Esophagus squamous epithelium (tissue), 5 donors: ENCODE measurements around the gene GALNT17. TPM values are rescaled to one million over a fixed set of nuclear protein-coding genes. Genes with fewer than 3 reads are reported as not detected.

Experiments
- DNase-seq: peaks from one replicate; lab custom pipeline; 2025; lab: John Stamatoyannopoulos, UW
- H3K27ac ChIP-seq, 4 donors: fragments of 200-600 bp; sonication (generic); one replicate each; pipeline ENCODE4 v1.5.1; 2016 to 2019; ENCODE audit warnings: mild to moderate bottlenecking in 1 of 4
- H3K27me3 ChIP-seq, 4 donors: fragments of 200-600 bp; sonication (generic); 1 replicate in 3 of 4; 2 replicates in 1 of 4; pipeline versions ENCODE4 v1.5.1 to v1.6.0; 2017 to 2021; ENCODE audit warnings: antibody characterized with exemption in 1 of 4
- H3K36me3 ChIP-seq, 3 donors: fragments of 200-600 bp; sonication (generic); one replicate each; pipeline ENCODE4 v1.5.1; 2016 to 2019
- H3K4me1 ChIP-seq, 3 donors: fragments of 200-600 bp; sonication (generic); one replicate each; pipeline ENCODE4 v1.5.1; 2017 to 2019
- H3K4me3 ChIP-seq, 4 donors: fragments of 200-600 bp; sonication (generic); 1 replicate in 3 of 4; 2 replicates in 1 of 4; pipeline ENCODE4 v1.5.1; 2016 to 2019; ENCODE audit warnings: mild to moderate bottlenecking in 2 of 4, moderate library complexity in 1 of 4
- H3K9me3 ChIP-seq, 3 donors: fragments of 200-600 bp; sonication (generic); one replicate each; pipeline ENCODE4 v1.5.1; 2016 to 2019
- POLR2A ChIP-seq, 4 donors: fragments of 450-650 bp; IDR thresholded peaks; one replicate each; pipeline ENCODE4 v1.6.1; 2017; ENCODE audit warnings: antibody characterized with exemption in 4 of 4, mild to moderate bottlenecking in 4 of 4, moderate library complexity in 3 of 4
- whole genome bisulfite sequencing, 2 donors: methylation state at CpG; one replicate each; pipeline ENCODE4 v1.1.5; 2018; 5-methylcytosine and 5-hydroxymethylcytosine counted together
- intact Hi-C: fragments of 100-400 bp; cut with DNase I; formaldehyde crosslinking; loops from one replicate; pipeline ENCODE4 v1.15.0; 2022
- total RNA-seq, 4 donors: library from RNA; depleted of rRNA; stranded (reverse); fragments of >200 nt; gene quantifications; one replicate each; pipeline ENCODE4 v1.1.0, GENCODE V29; 2016
- TF ChIP-seq, protein P1 (sequence below), 6 experiments: fragments of 450-650 bp in 4 of 6; fragments of 200-600 bp in 2 of 6; sonication (generic) in 2 of 6; IDR thresholded peaks; one replicate each; pipeline ENCODE4 v1.5.1; 2016 to 2019; ENCODE audit warnings: antibody characterized with exemption in 6 of 6, mild to moderate bottlenecking in 4 of 6, moderate library complexity in 4 of 6
- donor health status: DM: yes; HTN: yes; CAD: no.

The GALNT17 gene
- total RNA-seq, 4 donors from 2014 or later: 1.6 to 22.1 (median 2.5) TPM

DNA sequence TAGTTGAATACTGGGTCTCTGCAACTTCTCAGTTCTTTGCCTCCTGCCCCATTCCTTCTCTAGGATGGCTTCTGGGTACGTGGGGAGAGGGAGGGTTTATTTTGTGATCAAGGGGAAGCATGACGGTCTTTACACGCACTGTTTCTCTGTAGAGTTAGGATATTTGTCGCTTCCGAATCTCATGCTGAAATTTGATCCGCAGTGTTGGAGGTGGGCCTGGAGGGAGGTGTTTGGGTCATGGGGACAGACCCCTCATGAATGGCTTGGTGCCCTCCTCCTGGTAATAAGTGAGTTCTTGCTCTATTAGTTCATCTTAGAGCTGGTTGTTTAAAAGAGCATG, 311.2 kb downstream of the GALNT17 start:
- intact Hi-C loops: no loop called here
- 52 to 61% methylated on average over 3 to 6 of the region's 6 CpGs for WGBS, 2 donors

DNA sequence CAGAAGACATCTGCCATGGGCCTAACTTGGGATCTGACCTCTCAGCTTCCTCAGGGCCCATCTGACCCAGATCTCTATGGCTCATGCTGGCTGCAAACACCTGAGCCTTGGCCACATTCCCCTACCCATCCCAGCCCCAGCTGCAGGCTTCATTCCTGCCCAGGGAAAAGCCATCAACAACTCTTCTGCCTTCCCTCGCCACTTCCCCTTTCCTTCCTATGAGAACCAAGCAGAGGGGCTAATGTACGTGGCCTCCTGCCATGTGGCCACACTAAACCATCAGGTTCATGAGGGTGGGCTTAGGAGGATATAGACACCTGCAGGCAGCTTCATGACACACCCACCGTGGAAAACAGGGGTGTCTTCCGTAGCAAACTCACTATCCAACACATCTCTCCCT, 312.2 kb downstream of the GALNT17 start:
- Histone ChIP-seq H3K36me3 (no peaks in the 10 kb centered on the region), H3K27ac (no peak overlapping the region), H3K4me3 (no peak overlapping the region), H3K4me1 (no peaks in the 10 kb centered on the region), H3K9me3 (no peaks in the 10 kb centered on the region), H3K27me3 (no peaks in the 10 kb centered on the region)
- DNase-seq: no peak
- 86% methylated on average over 3 of the region's 4 CpGs; no CpG with 5 or more reads in 1 of the 2 donors for WGBS, 2 donors
- no peak for TF ChIP-seq POLR2A (IDR thresholded peaks at IDR 0.05)
- TF ChIP-seq, protein P1, sequence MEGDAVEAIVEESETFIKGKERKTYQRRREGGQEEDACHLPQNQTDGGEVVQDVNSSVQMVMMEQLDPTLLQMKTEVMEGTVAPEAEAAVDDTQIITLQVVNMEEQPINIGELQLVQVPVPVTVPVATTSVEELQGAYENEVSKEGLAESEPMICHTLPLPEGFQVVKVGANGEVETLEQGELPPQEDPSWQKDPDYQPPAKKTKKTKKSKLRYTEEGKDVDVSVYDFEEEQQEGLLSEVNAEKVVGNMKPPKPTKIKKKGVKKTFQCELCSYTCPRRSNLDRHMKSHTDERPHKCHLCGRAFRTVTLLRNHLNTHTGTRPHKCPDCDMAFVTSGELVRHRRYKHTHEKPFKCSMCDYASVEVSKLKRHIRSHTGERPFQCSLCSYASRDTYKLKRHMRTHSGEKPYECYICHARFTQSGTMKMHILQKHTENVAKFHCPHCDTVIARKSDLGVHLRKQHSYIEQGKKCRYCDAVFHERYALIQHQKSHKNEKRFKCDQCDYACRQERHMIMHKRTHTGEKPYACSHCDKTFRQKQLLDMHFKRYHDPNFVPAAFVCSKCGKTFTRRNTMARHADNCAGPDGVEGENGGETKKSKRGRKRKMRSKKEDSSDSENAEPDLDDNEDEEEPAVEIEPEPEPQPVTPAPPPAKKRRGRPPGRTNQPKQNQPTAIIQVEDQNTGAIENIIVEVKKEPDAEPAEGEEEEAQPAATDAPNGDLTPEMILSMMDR (IDR thresholded peaks at IDR 0.05): no peak
- intact Hi-C loops: no loop called here

More for the DNA sequence above, 311.2 kb downstream of the GALNT17 start:
- Histone ChIP-seq H3K4me3 (no peak overlapping the region), H3K4me1 (no peaks in the 10 kb centered on the region), H3K9me3 (no peaks in the 10 kb centered on the region), H3K27me3 (no peaks in the 10 kb centered on the region), H3K36me3 (no peaks in the 10 kb centered on the region), H3K27ac (no peak overlapping the region)
- TF ChIP-seq, protein P1 (IDR thresholded peaks at IDR 0.05): no peak
- TF ChIP-seq POLR2A (IDR thresholded peaks at IDR 0.05): no peak
- DNase-seq: no peak

DNA sequence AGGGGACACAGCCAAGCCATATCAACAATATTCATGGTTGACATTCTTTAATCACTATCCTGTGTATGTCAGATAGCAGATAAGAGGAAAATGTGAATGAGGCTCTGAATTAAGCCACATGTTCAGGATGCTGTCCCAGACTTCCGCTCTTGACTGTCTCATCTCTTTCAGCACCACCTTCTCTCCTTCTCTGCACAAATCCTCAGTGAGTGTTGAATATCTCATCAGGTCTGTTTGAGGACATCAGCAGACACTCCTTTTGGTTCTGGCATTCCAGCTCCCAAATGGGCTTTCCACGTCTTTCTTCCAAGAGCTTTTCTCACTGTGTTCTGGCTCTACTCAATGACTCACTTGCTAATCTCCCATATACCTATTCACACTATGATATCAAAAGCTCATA, 321.7 kb downstream of the GALNT17 start:
- H3K4me1 ChIP-seq: no peaks in the 10 kb centered on the region
- no peaks in the 10 kb centered on the region for H3K9me3 ChIP-seq
- TF ChIP-seq, protein P1 (IDR thresholded peaks at IDR 0.05): no peak
- no peak for TF ChIP-seq POLR2A (IDR thresholded peaks at IDR 0.05)
- 81 to 95% methylated on average over 2 of the region's 2 CpGs for WGBS, 2 donors
- H3K27ac ChIP-seq: no peak overlapping the region
- intact Hi-C loops: no loop called here
- no peaks in the 10 kb centered on the region for H3K27me3 ChIP-seq
- DNase-seq: no peak
- H3K36me3 ChIP-seq: no peaks in the 10 kb centered on the region
- no peak overlapping the region for H3K4me3 ChIP-seq

DNA sequence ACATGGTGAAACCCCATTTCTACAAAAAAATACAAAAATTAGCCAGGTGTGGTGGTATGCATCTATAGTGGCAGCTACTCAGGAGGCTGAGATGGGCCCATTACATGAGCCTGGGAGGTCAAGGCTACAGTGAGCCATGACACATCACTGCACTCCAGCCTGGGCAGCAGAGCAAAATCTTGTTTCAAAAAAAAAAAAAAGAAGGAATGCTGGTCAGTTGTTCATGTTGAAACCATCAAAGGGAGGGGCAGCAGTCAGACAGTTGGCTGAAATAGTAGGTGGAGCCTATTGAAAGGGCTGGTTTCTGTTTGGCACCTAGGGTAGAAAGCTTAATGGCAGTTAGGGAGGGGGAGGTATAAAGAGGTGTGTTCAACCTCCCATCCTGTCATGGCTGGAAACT, 323.0 kb downstream of the GALNT17 start:
- H3K27me3 ChIP-seq: no peaks in the 10 kb centered on the region
- H3K4me1 ChIP-seq: no peaks in the 10 kb centered on the region
- TF ChIP-seq POLR2A (IDR thresholded peaks at IDR 0.05): no peak
- TF ChIP-seq, protein P1 (IDR thresholded peaks at IDR 0.05): no peak
- no peak overlapping the region for H3K27ac ChIP-seq
- no peak for DNase-seq
- no peaks in the 10 kb centered on the region for H3K36me3 ChIP-seq
- intact Hi-C loops: no loop called here
- H3K4me3 ChIP-seq: no peak overlapping the region
- no peaks in the 10 kb centered on the region for H3K9me3 ChIP-seq

DNA sequence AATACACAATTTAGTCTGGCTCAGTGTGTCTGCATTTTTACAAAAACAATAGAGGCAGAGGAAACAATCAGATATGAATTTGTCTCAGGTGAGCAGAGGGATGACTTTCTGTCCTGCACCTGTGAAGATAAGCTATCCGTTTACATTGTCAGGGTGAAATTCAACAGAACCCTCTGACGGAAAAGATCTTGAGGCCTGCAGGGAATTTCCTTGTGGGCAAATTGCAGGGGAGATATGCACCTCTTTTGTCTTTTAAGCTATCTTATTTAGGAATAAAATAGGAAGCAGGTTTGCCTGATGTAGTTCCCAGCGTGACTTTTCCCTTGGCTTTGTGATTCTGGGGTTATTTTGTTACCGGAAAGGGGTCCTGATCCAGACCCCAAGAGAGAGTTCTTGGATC, 325.1 kb downstream of the GALNT17 start:
- H3K36me3 ChIP-seq: no peaks in the 10 kb centered on the region
- H3K4me3 ChIP-seq: no peak overlapping the region
- 68 to 75% methylated on average over 4 of the region's 4 CpGs for WGBS, 2 donors
- TF ChIP-seq POLR2A (IDR thresholded peaks at IDR 0.05): no peak
- TF ChIP-seq, protein P1 (IDR thresholded peaks at IDR 0.05): no peak
- no peak for DNase-seq
- H3K9me3 ChIP-seq: no peaks in the 10 kb centered on the region
- H3K4me1 ChIP-seq: no peaks in the 10 kb centered on the region
- intact Hi-C loops: no loop called here
- no peaks in the 10 kb centered on the region for H3K27me3 ChIP-seq
- no peak overlapping the region for H3K27ac ChIP-seq
